K562 (cell line): ENCODE results near the gene PI4KA. TPM values are rescaled to one million over a fixed set of nuclear protein-coding genes. Genes with fewer than 3 reads are reported as not detected.

ENCODE experiments used
- CBX5 ChIP-seq: IDR thresholded peaks from 2 replicates; pipeline ENCODE4 v1.6.1; 2014; ENCODE audit warnings: low read depth, borderline replicate concordance
- CHD1 ChIP-seq: fragments of 200-600 bp; sonication (generic); IDR thresholded peaks from one replicate; pipeline ENCODE4 v1.6.1; 2012; ENCODE audit warnings: mild to moderate bottlenecking, moderate library complexity, low read length, inconsistent platforms
- KHSRP ChIP-seq: fragments of 450-650 bp; IDR thresholded peaks from 2 replicates; pipeline ENCODE4 v1.6.1; 2017
- NEUROD1 ChIP-seq: fragments of 150-350 bp; IDR thresholded peaks from 2 replicates; pipeline ENCODE4 v1.6.1; 2014; ENCODE audit warnings: borderline replicate concordance, low read length, low read depth; ENCODE audit not compliant: partially characterized antibody
- OTX1 ChIP-seq: fragments of 450-650 bp; formaldehyde crosslinking; IDR thresholded peaks from 2 replicates; pipeline ENCODE4 v1.4.0; 2022; ENCODE audit warnings: mild to moderate bottlenecking
- THRB ChIP-seq: fragments of 450-650 bp; formaldehyde crosslinking; conservative IDR thresholded peaks from 2 replicates; pipeline ENCODE4 v1.4.0; 2022; ENCODE audit warnings: mild to moderate bottlenecking, missing genetic modification characterization
- ZBTB26 ChIP-seq: fragments of 450-650 bp; formaldehyde crosslinking; IDR thresholded peaks from 2 replicates; pipeline ENCODE4 v1.4.0; 2022; ENCODE audit warnings: missing genetic modification characterization
- polyA plus RNA-seq, 8 experiments: library from polyadenylated mRNA; depleted of rRNA in 4 of 8; stranded (reverse) in 5 of 8; unstranded in 3 of 8; fragments of >200 nt; fragmentation: Nextera tagmentation in 2 of 8; fragmentation: Illumina TruSeq in 1 of 8; extraction: Ambion mirVana in 2 of 8; extraction: Trizol in 1 of 8; gene quantifications; 2 replicates each; pipeline versions ENCODE4 v1.2.1 to v1.2.3, GENCODE V29; 2011 to 2014; ENCODE audit warnings: inconsistent platforms in 1 of 8, missing spikeins in 1 of 8
- total RNA-seq, 7 experiments: library from RNA; depleted of rRNA in 6 of 7; stranded (reverse); fragments of >200 nt in 6 of 7; fragmentation: Illumina TruSeq in 2 of 7; extraction: Trizol in 2 of 7; gene quantifications; 2 replicates each; pipeline versions ENCODE4 v1.2.1 to v1.2.3, GENCODE V29; 2011 to 2021; ENCODE audit warnings: low replicate concordance in 1 of 7

The PI4KA gene
- total and polyA plus RNA-seq, 9 of the 15 experiments (the other 6 are each of a cell fraction or from before 2014, with no cell fraction given): 7.3 to 187 (median 84.7) TPM

GRCh38 chr22:20788627-20789344, 69.8 kb downstream of the PI4KA start (continued):
- TF ChIP-seq THRB (CRISPR knock-in tag) (0 out of 2 replicates have a peak, but pooled peaks have one; percentile 5), CBX5 (no peak), KHSRP (no peak), ZBTB26 (CRISPR knock-in tag) (peak; percentile 90; the same call in 1 of the 2 replicates), CHD1 (peak; percentile 2), OTX1 (CRISPR knock-in tag) (0 out of 2 replicates have a peak, but pooled peaks have one; percentile 49), NEUROD1 (peak; percentile 28)
